LNCaP clone FGC (cell line): Measurements from ENCODE around the gene RAD54L.

Experiments used
- DNase-seq: peaks from one replicate; pipeline ENCODE4 v3.0.0-alpha.2; 2011; ENCODE audit warnings: low read depth
- H3K4me3 ChIP-seq: 2 replicates; pipeline ENCODE4 v1.5.1; 2011; ENCODE audit warnings: mild to moderate bottlenecking, low read depth, low read length, control low read depth
- CTCF ChIP-seq: IDR thresholded peaks from 2 replicates; pipeline ENCODE4 v1.5.1; 2012; ENCODE audit warnings: mild to moderate bottlenecking; ENCODE audit not compliant: control insufficient read depth, insufficient read depth; ENCODE audit errors: extremely low read depth

Gene RAD54L

GRCh38 chr1:46247436-46248121 lies at the start of gene RAD54L:
Gene RAD54L, plus strand, starts transcription at chr1:46247763. Its CDS starts 643 bp downstream, at chr1:46248406.
- TF ChIP-seq CTCF = no peak
- H3K4me3 ChIP-seq = peak within 1 kb of the TSS; percentile 73
- peak; percentile 97 for DNase-seq

DNA sequence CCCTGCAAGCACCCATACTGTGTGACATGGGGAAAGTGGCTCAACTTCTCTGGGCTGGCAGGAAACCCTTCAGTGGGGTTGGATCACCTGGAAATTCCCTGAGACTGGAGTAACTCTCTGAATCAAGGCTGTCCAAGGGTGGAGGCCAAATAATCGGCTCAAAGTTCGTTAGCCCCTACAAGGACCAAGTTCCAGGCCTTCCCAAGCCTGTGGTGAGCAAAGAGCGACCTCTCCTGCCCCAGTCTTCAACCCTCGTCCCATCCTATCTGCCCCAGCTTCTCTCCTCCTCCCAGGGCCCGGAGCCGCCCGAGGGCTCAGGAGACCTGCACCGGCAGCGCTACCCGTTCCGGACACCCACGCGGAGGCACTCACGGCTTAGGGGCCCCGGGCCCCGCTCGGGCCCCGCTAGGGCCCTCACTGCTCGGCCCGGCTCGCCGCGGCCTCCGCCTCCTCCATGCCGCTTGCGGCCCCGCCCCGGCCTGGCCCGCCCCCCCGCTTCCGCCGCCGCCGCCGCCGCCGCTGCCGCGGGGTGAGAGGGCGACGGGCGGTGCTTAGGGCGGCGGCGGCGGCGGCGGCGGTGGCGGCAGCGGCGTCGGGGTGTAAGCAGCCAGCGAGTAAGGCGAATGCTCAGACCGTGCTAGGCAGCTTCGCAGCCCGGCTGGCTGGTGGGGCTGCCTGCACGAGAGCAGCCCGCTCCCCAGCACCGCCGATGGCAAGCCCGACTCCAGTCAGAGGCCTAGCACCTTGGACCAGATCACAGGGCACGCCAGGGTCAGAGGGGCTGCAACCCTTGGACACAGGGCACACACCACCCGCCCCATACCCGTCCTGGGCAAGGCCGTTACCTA lies 49.4 kb upstream of the RAD54L start, which contains the start of gene POMGNT1:
POMGNT1 (minus strand) TSS at position 471 of the 848 bp plus-strand sequence. CDS start 613 bp downstream, outside the sequence.
- H3K4me3 ChIP-seq = peak within 1 kb of the TSS; percentile 92
- no peak for DNase-seq
- peak; percentile 46 for TF ChIP-seq CTCF

GRCh38 chr1:46199233-46199749 lies 48.3 kb upstream of the RAD54L start:
- H3K4me3 ChIP-seq = peak overlapping the region; percentile 92
- no peak for DNase-seq
- no peak for TF ChIP-seq CTCF

GRCh38 chr1:46203738-46204405 lies 43.7 kb upstream of the RAD54L start:
- DNase-seq = no peak
- TF ChIP-seq CTCF = no peak
- H3K4me3 ChIP-seq = no peak overlapping the region

DNA sequence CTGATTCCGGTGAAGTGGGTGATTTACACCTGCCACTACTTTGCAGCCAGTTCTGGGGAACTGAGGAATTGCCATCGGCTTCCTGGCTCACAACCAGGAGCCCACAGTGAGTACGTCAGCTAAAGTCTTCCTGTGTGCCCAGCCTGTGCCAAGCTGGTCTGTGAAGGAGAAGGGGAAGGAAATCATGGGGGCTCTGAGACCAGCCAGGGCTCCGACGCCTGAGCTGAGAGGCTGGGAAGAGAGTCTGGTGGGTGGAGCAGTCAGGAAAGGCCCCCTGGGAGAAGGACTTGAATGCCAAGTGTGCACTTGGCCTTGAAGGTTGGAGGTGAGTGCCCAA lies 43.2 kb upstream of the RAD54L start:
- H3K4me3 ChIP-seq = no peak overlapping the region
- DNase-seq = no peak
- TF ChIP-seq CTCF = no peak

GRCh38 chr1:46205141-46205540 lies 42.4 kb upstream of the RAD54L start:
- no peak overlapping the region for H3K4me3 ChIP-seq
- DNase-seq = no peak
- TF ChIP-seq CTCF = no peak
